OCI-LY3 (cell line): ENCODE measurements around the gene LGALS8.
"Not testable (repeated sequence)": the region's sequence is repeated elsewhere in the genome, so short reads cannot be mapped to it uniquely, and the experiment has no call there.

Experiments used
- H2AFZ ChIP-seq: fragments of 200-600, 300-600 bp; shearing (Covaris generic); 2 replicates; pipeline ENCODE4 v1.6.0; 2014; ENCODE audit warnings: antibody characterized with exemption, low read depth, low read length
- H3K27ac ChIP-seq: fragments of 200-600, 300-600 bp; sonication (generic); 2 replicates; pipeline ENCODE4 v1.5.1; 2014; ENCODE audit warnings: mild to moderate bottlenecking, low read length, moderate library complexity, mixed read lengths
- H3K27me3 ChIP-seq: fragments of 200-600, 300-600 bp; sonication (generic); 2 replicates; pipeline ENCODE4 v1.6.1; 2014; ENCODE audit warnings: low read depth, low read length, mixed read lengths
- H3K36me3 ChIP-seq: fragments of 200-600, 300-600 bp; sonication (generic); replicated peaks from 2 replicates; pipeline ENCODE3; 2014; ENCODE audit warnings: low read depth, low read length, mixed read lengths
- H3K4me1 ChIP-seq: fragments of 300-600, 200-600 bp; sonication (generic); 2 replicates; pipeline ENCODE4 v1.6.1; 2014; ENCODE audit warnings: low read length, mixed read lengths
- H3K4me2 ChIP-seq: fragments of 200-600, 300-600 bp; sonication (generic); 2 replicates; pipeline ENCODE4 v1.6.1; 2014; ENCODE audit warnings: low read length, mixed read lengths
- H3K4me3 ChIP-seq: fragments of 300-600, 200-600 bp; sonication (generic); 2 replicates; pipeline ENCODE4 v1.5.1; 2014; ENCODE audit warnings: antibody characterized with exemption, mild to moderate bottlenecking, low read length, moderate library complexity
- H3K79me2 ChIP-seq: fragments of 300-600, 200-600 bp; shearing (Covaris generic); 2 replicates; pipeline ENCODE4 v1.6.1; 2014; ENCODE audit warnings: mild to moderate bottlenecking, low read length, mixed read lengths
- H3K9ac ChIP-seq: fragments of 300-600, 200-600 bp; shearing (Covaris generic); 2 replicates; pipeline ENCODE4 v1.6.0; 2014; ENCODE audit warnings: mild to moderate bottlenecking, low read length, moderate library complexity
- H3K9me3 ChIP-seq: fragments of 200-600, 300-600 bp; shearing (Covaris generic); 2 replicates; pipeline ENCODE4 v1.6.1; 2014; ENCODE audit warnings: low read length, mixed read lengths; ENCODE audit not compliant: insufficient read depth
- H4K20me1 ChIP-seq: fragments of 200-600, 300-600 bp; sonication (generic); 2 replicates; pipeline ENCODE4 v1.6.1; 2016; ENCODE audit warnings: low read length, mixed read lengths; ENCODE audit not compliant: insufficient read depth
- EZH2phosphoT487 ChIP-seq: fragments of 200-600 bp; shearing (Covaris generic); IDR thresholded peaks from 2 replicates; pipeline ENCODE4 v1.6.1; 2018; ENCODE audit warnings: antibody characterized with exemption, mixed run types, low read depth
- TF ChIP-seq, protein P1 (sequence below): fragments of 200-600, 300-600 bp; sonication (generic); IDR thresholded peaks from 2 replicates; pipeline ENCODE4 v1.5.1; 2014; ENCODE audit warnings: antibody characterized with exemption, low read length, low read depth

LGALS8 gene

DNA sequence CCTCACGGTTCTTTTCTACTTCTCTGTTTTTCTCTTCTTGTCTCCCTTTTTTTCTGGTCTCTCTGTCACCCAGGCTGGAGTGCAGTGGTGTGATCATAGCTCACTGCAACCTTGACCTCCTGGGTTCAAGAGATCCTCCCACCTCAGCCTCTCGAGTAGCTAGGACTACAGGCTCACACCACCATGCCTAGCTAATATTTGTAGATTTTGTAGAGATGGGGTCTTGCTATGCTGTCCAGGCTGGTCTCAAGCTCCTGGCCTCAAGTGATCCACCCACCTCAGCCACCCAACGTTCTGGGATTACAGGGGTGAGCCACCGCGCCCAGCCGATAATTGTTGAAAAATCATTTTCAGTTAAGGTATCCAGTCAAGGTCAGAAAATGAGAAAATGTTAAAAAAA is 25.9 kb upstream of the LGALS8 start:
- TF ChIP-seq, protein P1, sequence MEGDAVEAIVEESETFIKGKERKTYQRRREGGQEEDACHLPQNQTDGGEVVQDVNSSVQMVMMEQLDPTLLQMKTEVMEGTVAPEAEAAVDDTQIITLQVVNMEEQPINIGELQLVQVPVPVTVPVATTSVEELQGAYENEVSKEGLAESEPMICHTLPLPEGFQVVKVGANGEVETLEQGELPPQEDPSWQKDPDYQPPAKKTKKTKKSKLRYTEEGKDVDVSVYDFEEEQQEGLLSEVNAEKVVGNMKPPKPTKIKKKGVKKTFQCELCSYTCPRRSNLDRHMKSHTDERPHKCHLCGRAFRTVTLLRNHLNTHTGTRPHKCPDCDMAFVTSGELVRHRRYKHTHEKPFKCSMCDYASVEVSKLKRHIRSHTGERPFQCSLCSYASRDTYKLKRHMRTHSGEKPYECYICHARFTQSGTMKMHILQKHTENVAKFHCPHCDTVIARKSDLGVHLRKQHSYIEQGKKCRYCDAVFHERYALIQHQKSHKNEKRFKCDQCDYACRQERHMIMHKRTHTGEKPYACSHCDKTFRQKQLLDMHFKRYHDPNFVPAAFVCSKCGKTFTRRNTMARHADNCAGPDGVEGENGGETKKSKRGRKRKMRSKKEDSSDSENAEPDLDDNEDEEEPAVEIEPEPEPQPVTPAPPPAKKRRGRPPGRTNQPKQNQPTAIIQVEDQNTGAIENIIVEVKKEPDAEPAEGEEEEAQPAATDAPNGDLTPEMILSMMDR = no peak
- TF ChIP-seq EZH2phosphoT487 = no peak
- H3K36me3 ChIP-seq = no peaks in the 10 kb centered on the region
- H3K9ac ChIP-seq = no peak overlapping the region
- H3K4me2 ChIP-seq = no peak overlapping the region
- no peaks in the 10 kb centered on the region for H3K9me3 ChIP-seq
- no peak overlapping the region for H3K4me3 ChIP-seq
- 0 out of 2 replicates have a peak, but pooled peaks cover 2% of the 10 kb centered on the region for H4K20me1 ChIP-seq
- no peak overlapping the region for H2AFZ ChIP-seq
- peaks cover 48% of the 10 kb centered on the region for H3K27me3 ChIP-seq
- no peaks in the 10 kb centered on the region for H3K79me2 ChIP-seq
- no peak overlapping the region for H3K27ac ChIP-seq
- no peaks in the 10 kb centered on the region for H3K4me1 ChIP-seq

DNA sequence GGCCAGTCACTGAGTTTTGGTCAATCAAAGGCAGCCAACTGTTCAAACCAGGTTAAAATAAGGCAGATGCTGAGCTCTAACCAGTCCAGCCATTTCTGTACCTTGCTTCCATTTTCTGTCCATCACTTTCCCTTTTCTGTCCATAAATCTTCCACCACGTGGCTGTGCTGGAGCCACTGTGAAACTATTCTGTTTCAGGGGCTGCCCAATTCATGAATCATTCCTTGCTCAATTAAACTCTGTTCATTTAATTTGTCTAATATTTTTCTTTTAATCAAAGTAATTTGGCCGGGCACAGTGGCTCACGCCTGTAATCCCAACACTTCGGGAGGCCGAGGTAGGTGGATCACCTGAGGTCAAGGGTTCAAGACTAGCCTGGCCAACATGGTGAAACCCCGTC is 22.7 kb upstream of the LGALS8 start:
- Histone ChIP-seq H3K9ac (no peak overlapping the region), H2AFZ (no peak overlapping the region), H3K4me1 (no peaks in the 10 kb centered on the region; the same call in 1 of the 2 replicates), H3K36me3 (no peaks in the 10 kb centered on the region), H3K27ac (no peak overlapping the region), H4K20me1 (0 out of 2 replicates have a peak, but pooled peaks cover 2% of the 10 kb centered on the region), H3K4me3 (no peak overlapping the region), H3K4me2 (no peak overlapping the region), H3K9me3 (no peaks in the 10 kb centered on the region), H3K79me2 (no peaks in the 10 kb centered on the region), H3K27me3 (peaks cover 52% of the 10 kb centered on the region)
- TF ChIP-seq, protein P1 = no peak
- no peak for TF ChIP-seq EZH2phosphoT487

DNA sequence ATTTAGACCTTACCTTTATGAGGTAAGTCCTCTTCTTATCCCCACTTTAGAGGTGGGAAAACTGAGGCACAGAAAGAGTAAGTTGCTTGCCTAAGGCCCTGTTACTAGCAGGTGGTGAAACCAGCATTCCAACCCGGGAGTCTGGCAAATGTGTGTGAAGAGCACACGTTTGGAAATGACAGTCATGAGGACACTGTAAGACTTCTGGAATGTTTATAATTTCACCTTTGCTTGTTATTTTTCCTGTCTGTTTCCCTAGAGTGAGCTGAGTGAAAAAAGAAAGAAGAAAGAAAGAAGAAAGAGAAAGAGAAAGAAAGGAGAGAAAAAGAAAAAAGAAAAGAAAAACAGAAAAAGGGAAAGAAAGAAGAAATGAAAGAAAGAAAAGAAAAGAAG is 21.2 kb upstream of the LGALS8 start:
- TF ChIP-seq EZH2phosphoT487 = no peak
- TF ChIP-seq, protein P1 = no peak
- Histone ChIP-seq H3K9me3 (no peaks in the 10 kb centered on the region), H3K4me2 (no peak overlapping the region), H3K36me3 (no peaks in the 10 kb centered on the region), H2AFZ (no peak overlapping the region), H3K4me3 (no peak overlapping the region), H4K20me1 (peaks cover 6% of the 10 kb centered on the region; the same call in 1 of the 2 replicates), H3K4me1 (no peaks in the 10 kb centered on the region; the same call in 1 of the 2 replicates), H3K79me2 (no peaks in the 10 kb centered on the region), H3K9ac (no peak overlapping the region), H3K27me3 (peaks cover 53% of the 10 kb centered on the region), H3K27ac (no peak overlapping the region)

DNA sequence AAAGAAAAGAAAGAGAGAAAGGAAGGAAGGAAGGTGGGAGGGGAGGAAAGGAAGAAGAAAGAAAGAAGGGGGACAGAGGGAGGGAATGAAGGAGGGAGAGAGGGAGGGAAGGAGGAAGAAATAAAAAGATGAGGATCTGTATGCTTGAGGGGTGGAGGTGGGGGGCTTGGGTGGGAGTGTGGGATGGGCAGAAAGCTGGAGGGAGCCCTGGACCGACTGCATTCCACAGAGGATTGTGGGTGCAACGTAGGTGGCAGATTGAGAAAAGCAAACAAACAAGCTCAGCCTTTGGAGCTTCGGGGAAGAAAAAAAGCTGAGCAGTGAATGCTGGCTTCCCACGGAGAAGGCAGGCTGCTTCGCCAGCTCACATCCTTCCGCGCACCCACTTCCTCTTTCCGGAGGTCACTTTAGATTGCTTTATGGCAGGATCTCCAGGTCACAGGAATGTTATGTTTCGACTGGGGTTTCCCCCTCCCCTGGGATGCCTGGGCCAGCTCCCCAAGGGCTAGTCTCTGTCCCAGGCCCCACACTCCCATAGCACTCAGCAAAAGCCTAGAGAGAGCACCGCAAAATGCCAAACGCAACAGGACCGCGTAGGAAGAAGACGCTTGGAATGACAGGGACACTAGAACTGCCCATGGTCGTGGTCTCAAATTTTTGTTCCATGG is 20.7 kb upstream of the LGALS8 start:
- no peaks in the 10 kb centered on the region for H3K36me3 ChIP-seq
- 0 out of 2 replicates have a peak overlapping the region, but pooled peaks have one; percentile 16 for H3K4me3 ChIP-seq
- no peaks in the 10 kb centered on the region; the same call in 1 of the 2 replicates for H3K4me1 ChIP-seq
- H3K27ac ChIP-seq = no peak overlapping the region
- peak overlapping the region; percentile 34 for H3K4me2 ChIP-seq
- peaks cover 57% of the 10 kb centered on the region for H3K27me3 ChIP-seq
- H4K20me1 ChIP-seq = peaks cover 6% of the 10 kb centered on the region; the same call in 1 of the 2 replicates
- H2AFZ ChIP-seq = no peak overlapping the region
- H3K9ac ChIP-seq = no peak overlapping the region
- H3K9me3 ChIP-seq = no peaks in the 10 kb centered on the region
- TF ChIP-seq, protein P1 = no peak
- TF ChIP-seq EZH2phosphoT487 = no peak
- no peaks in the 10 kb centered on the region for H3K79me2 ChIP-seq

DNA sequence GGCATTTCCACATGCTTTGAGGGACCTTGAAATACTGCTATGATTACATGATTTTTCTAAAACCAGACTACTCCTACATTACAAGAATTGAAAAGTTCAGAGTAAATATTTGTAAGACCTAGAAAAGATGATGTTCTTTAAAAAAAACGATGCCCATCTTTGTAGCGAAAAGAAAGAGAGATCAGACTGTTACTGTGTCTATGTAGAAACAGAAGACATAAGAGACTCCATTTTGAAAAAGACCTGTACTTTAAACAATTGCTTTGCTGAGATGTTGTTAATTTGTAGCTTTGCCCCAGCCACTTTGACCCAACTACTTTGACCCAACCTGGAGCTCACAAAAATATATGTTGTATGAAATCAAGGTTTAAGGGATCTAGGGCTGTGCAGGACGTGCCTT is 19.4 kb upstream of the LGALS8 start:
- not testable (repeated sequence) for H2AFZ ChIP-seq, H3K4me2 ChIP-seq, H3K4me3 ChIP-seq, H3K9me3 ChIP-seq, H3K9ac ChIP-seq, H3K36me3 ChIP-seq, H3K79me2 ChIP-seq, H3K27ac ChIP-seq
- Histone ChIP-seq H3K27me3 (peaks cover 58% of the 10 kb centered on the region), H4K20me1 (peaks cover 15% of the 10 kb centered on the region), H3K4me1 (peaks cover 12% of the 10 kb centered on the region)
